Astrocyte (in vitro differentiated cells and primary cell): ENCODE measurements around the gene APBB1. TPM values are rescaled to one million over a fixed set of nuclear protein-coding genes. Genes with fewer than 3 reads are reported as not detected.

ENCODE experiments used
- DNase-seq: peaks from one replicate; pipeline ENCODE4 v3.0.0-alpha.2; 2010; ENCODE audit warnings: low read depth
- FAIRE-seq: peaks from 2 replicates; lab custom pipeline; 2011; peaks lifted over from hg19 to GRCh38; lab: Jason Lieb, UNC
- H2AFZ ChIP-seq: 2 replicates; pipeline ENCODE4 v1.6.0; 2012; ENCODE audit warnings: low read depth, low read length, inconsistent platforms
- H3K27ac ChIP-seq: 2 replicates; pipeline ENCODE4 v1.5.1; 2011; ENCODE audit warnings: low read depth, low read length, inconsistent platforms
- H3K27me3 ChIP-seq: 2 replicates; pipeline ENCODE4 v1.6.0; 2011; ENCODE audit warnings: low read length, inconsistent platforms; ENCODE audit not compliant: insufficient read depth
- H3K36me3 ChIP-seq: 2 replicates; pipeline ENCODE4 v1.5.1; 2011; ENCODE audit warnings: low read length, inconsistent platforms; ENCODE audit not compliant: insufficient read depth
- H3K4me1 ChIP-seq: 2 replicates; pipeline ENCODE4 v1.5.1; 2011; ENCODE audit warnings: low read length, inconsistent platforms; ENCODE audit not compliant: insufficient read depth
- H3K4me2 ChIP-seq: 2 replicates; pipeline ENCODE4 v1.6.0; 2012; ENCODE audit warnings: low read length, inconsistent platforms
- H3K4me3 ChIP-seq: 2 replicates; pipeline ENCODE4 v1.5.1; 2011; ENCODE audit warnings: low read depth, mild to moderate bottlenecking, low read length, inconsistent platforms; ENCODE audit not compliant: insufficient read depth
- H3K79me2 ChIP-seq: 2 replicates; pipeline ENCODE4 v1.6.0; 2012; ENCODE audit warnings: mild to moderate bottlenecking, low read length, inconsistent platforms; ENCODE audit not compliant: insufficient read depth
- H3K9ac ChIP-seq: 2 replicates; pipeline ENCODE4 v1.6.0; 2012; ENCODE audit warnings: mild to moderate bottlenecking, low read length, inconsistent platforms
- H3K9me3 ChIP-seq: 2 replicates; pipeline ENCODE4 v1.5.1; 2012; ENCODE audit warnings: low read depth, mild to moderate bottlenecking, low read length, inconsistent platforms; ENCODE audit not compliant: insufficient read depth
- H4K20me1 ChIP-seq: 2 replicates; pipeline ENCODE4 v1.6.0; 2012; ENCODE audit warnings: low read length, inconsistent platforms; ENCODE audit not compliant: insufficient read depth
- H3K27ac Mint-ChIP-seq: one replicate; pipeline ENCODE4 v1.8.0; 2021; ENCODE audit warnings: mild to moderate bottlenecking, mixed read lengths; ENCODE audit not compliant: unreplicated experiment
- H3K27me3 Mint-ChIP-seq: one replicate; pipeline ENCODE4 v1.8.0; 2021; ENCODE audit warnings: low read depth, mixed read lengths; ENCODE audit not compliant: unreplicated experiment
- H3K36me3 Mint-ChIP-seq: one replicate; pipeline ENCODE4 v1.8.0; 2021; ENCODE audit warnings: low read depth, mixed read lengths; ENCODE audit not compliant: unreplicated experiment
- H3K4me1 Mint-ChIP-seq: one replicate; pipeline ENCODE4 v1.8.0; 2021; ENCODE audit warnings: low read depth, mixed read lengths; ENCODE audit not compliant: unreplicated experiment
- H3K4me3 Mint-ChIP-seq: one replicate; pipeline ENCODE4 v1.8.0; 2021; ENCODE audit warnings: mild to moderate bottlenecking, moderate library complexity, mixed read lengths; ENCODE audit not compliant: unreplicated experiment
- H3K9me3 Mint-ChIP-seq: one replicate; pipeline ENCODE4 v1.8.0; 2021; ENCODE audit warnings: mild to moderate bottlenecking, mixed read lengths; ENCODE audit not compliant: unreplicated experiment
- EZH2 ChIP-seq: IDR thresholded peaks from 2 replicates; pipeline ENCODE4 v1.6.1; 2012; ENCODE audit warnings: mild to moderate bottlenecking, low read length, inconsistent platforms; ENCODE audit not compliant: insufficient read depth
- total RNA-seq: library from RNA; stranded (reverse); gene quantifications from 2 replicates; pipeline ENCODE4 v1.2.1, GENCODE V29; 2021
- TF ChIP-seq, protein P1 (sequence below): IDR thresholded peaks from 2 replicates; pipeline ENCODE4 v1.5.1; 2011; ENCODE audit warnings: low read depth, mild to moderate bottlenecking, inconsistent platforms, low read length, moderate library complexity; ENCODE audit not compliant: insufficient read depth

The APBB1 gene
- total RNA-seq, 1 donor from 2014 or later, result 36.3 TPM

DNA sequence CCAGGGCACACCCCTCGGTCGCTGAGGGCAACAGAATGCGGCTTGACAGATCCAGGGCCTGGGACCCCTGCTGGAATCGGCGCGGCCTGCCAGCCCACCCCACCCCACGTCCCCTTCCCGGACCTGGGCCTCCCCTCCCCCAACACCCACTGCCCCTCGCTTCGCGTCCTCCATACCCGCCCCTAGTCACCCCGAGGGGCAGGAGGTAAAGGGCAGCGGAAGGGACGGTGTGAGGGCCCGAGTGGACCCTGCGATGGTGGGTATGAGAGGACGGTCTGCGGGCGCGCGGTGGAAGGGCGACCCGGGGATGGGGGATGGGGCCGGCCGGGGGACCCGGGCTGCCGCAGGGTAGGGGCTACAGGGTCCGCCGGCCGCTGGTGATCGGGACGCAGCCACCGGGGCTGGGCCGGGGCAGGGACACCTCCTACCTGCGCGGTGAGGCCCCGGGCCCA is 311 bp downstream of the APBB1 start:
- no peak overlapping the region for H3K4me3 Mint-ChIP-seq
- no peak overlapping the region for H3K27ac ChIP-seq
- FAIRE-seq, result no peak

DNA sequence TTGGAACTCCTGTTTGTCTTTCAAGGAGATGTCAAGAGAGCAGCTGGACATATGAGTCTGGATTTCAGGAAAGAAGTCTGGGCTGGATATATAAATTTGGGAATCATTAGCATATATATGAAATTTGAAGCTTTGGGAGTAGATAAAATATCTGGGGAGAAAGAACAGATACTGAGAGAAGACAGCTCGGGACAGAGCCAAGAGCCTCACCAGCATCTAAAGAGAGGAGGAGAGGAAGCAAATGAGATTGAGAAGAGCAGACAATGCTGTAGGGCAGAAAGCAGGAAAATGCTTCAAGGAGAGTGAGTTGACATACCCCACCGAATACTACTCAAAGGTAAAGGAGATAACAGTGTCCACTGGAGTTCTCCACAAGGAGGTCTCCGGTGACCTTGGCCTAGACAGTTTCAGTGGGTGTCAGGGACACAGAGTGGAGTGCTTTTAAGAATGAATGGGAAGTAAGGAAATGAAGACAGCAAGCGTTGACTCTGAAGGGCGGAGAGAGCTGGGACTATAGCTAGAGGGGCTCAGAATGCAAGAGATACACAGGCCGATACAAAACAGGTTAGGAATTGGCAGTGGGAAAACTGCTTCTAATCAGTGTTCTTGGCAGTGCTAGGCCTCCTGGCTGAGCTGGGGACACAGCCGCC is 862 bp downstream of the APBB1 start:
- Histone ChIP-seq H3K79me2 (peaks cover 27% of the 10 kb centered on the region), H3K4me1 (peaks cover 7% of the 10 kb centered on the region), H3K9ac (peak overlapping the region; percentile 86), H3K27ac (no peak overlapping the region), H3K36me3 (no peaks in the 10 kb centered on the region), H3K4me3 (peak overlapping the region; percentile 78), H4K20me1 (peaks cover 42% of the 10 kb centered on the region), H3K27me3 (no peaks in the 10 kb centered on the region), H3K9me3 (no peaks in the 10 kb centered on the region), H2AFZ (no peak overlapping the region), H3K4me2 (peak overlapping the region; percentile 95)
- no peaks in the 10 kb centered on the region for H3K9me3 Mint-ChIP-seq
- no peaks in the 10 kb centered on the region for H3K36me3 Mint-ChIP-seq
- no peak for FAIRE-seq
- peaks cover 2% of the 10 kb centered on the region for H3K27me3 Mint-ChIP-seq
- H3K27ac Mint-ChIP-seq, result no peak overlapping the region
- TF ChIP-seq EZH2, result no peak
- TF ChIP-seq, protein P1, sequence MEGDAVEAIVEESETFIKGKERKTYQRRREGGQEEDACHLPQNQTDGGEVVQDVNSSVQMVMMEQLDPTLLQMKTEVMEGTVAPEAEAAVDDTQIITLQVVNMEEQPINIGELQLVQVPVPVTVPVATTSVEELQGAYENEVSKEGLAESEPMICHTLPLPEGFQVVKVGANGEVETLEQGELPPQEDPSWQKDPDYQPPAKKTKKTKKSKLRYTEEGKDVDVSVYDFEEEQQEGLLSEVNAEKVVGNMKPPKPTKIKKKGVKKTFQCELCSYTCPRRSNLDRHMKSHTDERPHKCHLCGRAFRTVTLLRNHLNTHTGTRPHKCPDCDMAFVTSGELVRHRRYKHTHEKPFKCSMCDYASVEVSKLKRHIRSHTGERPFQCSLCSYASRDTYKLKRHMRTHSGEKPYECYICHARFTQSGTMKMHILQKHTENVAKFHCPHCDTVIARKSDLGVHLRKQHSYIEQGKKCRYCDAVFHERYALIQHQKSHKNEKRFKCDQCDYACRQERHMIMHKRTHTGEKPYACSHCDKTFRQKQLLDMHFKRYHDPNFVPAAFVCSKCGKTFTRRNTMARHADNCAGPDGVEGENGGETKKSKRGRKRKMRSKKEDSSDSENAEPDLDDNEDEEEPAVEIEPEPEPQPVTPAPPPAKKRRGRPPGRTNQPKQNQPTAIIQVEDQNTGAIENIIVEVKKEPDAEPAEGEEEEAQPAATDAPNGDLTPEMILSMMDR, result no peak
- DNase-seq, result no peak
- peaks cover 5% of the 10 kb centered on the region for H3K4me1 Mint-ChIP-seq
- no peak overlapping the region for H3K4me3 Mint-ChIP-seq

More for the DNA sequence above, 311 bp downstream of the APBB1 start:
- Histone ChIP-seq H3K79me2 (peaks cover 27% of the 10 kb centered on the region), H3K27me3 (no peaks in the 10 kb centered on the region), H3K4me1 (peaks cover 7% of the 10 kb centered on the region), H2AFZ (peak overlapping the region; percentile 90), H3K4me3 (peak overlapping the region; percentile 78), H3K36me3 (no peaks in the 10 kb centered on the region), H3K9ac (peak overlapping the region; percentile 86), H4K20me1 (peaks cover 39% of the 10 kb centered on the region), H3K4me2 (peak overlapping the region; percentile 95), H3K9me3 (no peaks in the 10 kb centered on the region)
- no peak for DNase-seq
- peaks cover 7% of the 10 kb centered on the region for H3K27me3 Mint-ChIP-seq
- H3K4me1 Mint-ChIP-seq, result peaks cover 2% of the 10 kb centered on the region
- no peaks in the 10 kb centered on the region for H3K36me3 Mint-ChIP-seq
- TF ChIP-seq, protein P1, result no peak
- no peak for TF ChIP-seq EZH2
- H3K9me3 Mint-ChIP-seq, result no peaks in the 10 kb centered on the region
- no peak overlapping the region for H3K27ac Mint-ChIP-seq

DNA sequence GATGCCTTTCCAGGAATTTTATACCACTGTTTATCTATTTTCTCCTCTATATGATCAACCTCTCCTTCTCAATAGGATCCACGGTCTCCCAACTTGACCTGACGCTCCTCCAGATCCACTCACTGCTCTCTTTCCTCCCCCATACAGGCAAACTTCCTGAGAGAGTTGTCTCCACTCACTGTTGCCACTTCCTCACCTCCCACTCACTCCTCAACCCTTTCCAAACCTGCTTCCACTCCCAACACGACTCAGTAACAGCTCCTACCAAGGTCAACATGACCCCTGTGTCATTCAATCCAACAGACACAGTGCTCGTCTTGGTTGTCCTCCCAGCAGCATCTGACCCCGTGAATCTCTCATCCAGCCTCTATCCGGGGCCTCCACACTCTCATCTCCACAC is 3.1 kb downstream of the APBB1 start:
- DNase-seq, result no peak
- H3K79me2 ChIP-seq, result peaks cover 27% of the 10 kb centered on the region
- no peak overlapping the region for H3K4me2 ChIP-seq
- H3K4me1 Mint-ChIP-seq, result peaks cover 6% of the 10 kb centered on the region
- no peaks in the 10 kb centered on the region for H3K27me3 ChIP-seq
- H3K27ac ChIP-seq, result no peak overlapping the region
- TF ChIP-seq EZH2, result no peak
- TF ChIP-seq, protein P1, result no peak
- no peak for FAIRE-seq
- H3K9me3 ChIP-seq, result no peaks in the 10 kb centered on the region
- peaks cover 7% of the 10 kb centered on the region for H3K4me1 ChIP-seq
- no peak overlapping the region for H3K27ac Mint-ChIP-seq
- H2AFZ ChIP-seq, result no peak overlapping the region
- H3K4me3 Mint-ChIP-seq, result no peak overlapping the region
- peaks cover under 1% of the 10 kb centered on the region for H3K36me3 Mint-ChIP-seq
- no peak overlapping the region for H3K4me3 ChIP-seq
- H3K9me3 Mint-ChIP-seq, result no peaks in the 10 kb centered on the region
- H4K20me1 ChIP-seq, result peaks cover 49% of the 10 kb centered on the region
- H3K27me3 Mint-ChIP-seq, result no peaks in the 10 kb centered on the region
- H3K9ac ChIP-seq, result no peak overlapping the region
- no peaks in the 10 kb centered on the region for H3K36me3 ChIP-seq
